HEK293T (cell line): Measurements from ENCODE around the gene UNG.

Source experiments
- CTCF ChIA-PET: fragments of 350-600 bp; formaldehyde crosslinking; extraction: SDS; loops from one replicate; lab custom pipeline; 2021; ENCODE audit warnings: antibody characterized with exemption, inconsistent platforms; lab: Yijun Ruan, JAX
- POLR2A ChIA-PET: fragments of 350-600 bp; formaldehyde crosslinking; extraction: SDS; loops from one replicate; lab custom pipeline; 2020; ENCODE audit warnings: antibody characterized with exemption, inconsistent platforms; lab: Yijun Ruan, JAX
- DNase-seq: peaks from one replicate; pipeline ENCODE4 v3.0.0; 2012; ENCODE audit warnings: mixed read lengths; ENCODE audit errors: extremely low spot score
- ARNT ChIP-seq: fragments of 450-650 bp; IDR thresholded peaks from 2 replicates; pipeline ENCODE4 v1.6.1; 2017; ENCODE audit warnings: mild to moderate bottlenecking
- BHLHE40 ChIP-seq: fragments of 450-650 bp; IDR thresholded peaks from 2 replicates; pipeline ENCODE4 v1.6.1; 2016; ENCODE audit warnings: mild to moderate bottlenecking, moderate library complexity, borderline replicate concordance
- CTBP1 ChIP-seq: fragments of 450-650 bp; IDR thresholded peaks from 2 replicates; pipeline ENCODE4 v1.6.1; 2016; ENCODE audit warnings: borderline replicate concordance
- ELF4 ChIP-seq: fragments of 450-650 bp; IDR thresholded peaks from 2 replicates; pipeline ENCODE4 v1.6.1; 2017; ENCODE audit warnings: antibody characterized with exemption
- FOXA1 ChIP-seq: fragments of 450-650 bp; IDR thresholded peaks from 2 replicates; pipeline ENCODE4 v1.6.1; 2016; ENCODE audit warnings: mild to moderate bottlenecking
- FOXK2 ChIP-seq: fragments of 450-650 bp; IDR thresholded peaks from 2 replicates; pipeline ENCODE4 v1.6.1; 2016; ENCODE audit warnings: mild to moderate bottlenecking
- FOXM1 ChIP-seq: fragments of 450-650 bp; IDR thresholded peaks from 2 replicates; pipeline ENCODE4 v1.6.1; 2017; ENCODE audit warnings: mild to moderate bottlenecking, borderline replicate concordance
- HDGF ChIP-seq: fragments of 450-650 bp; IDR thresholded peaks from 2 replicates; pipeline ENCODE4 v1.6.1; 2017; ENCODE audit warnings: antibody characterized with exemption, borderline replicate concordance
- L3MBTL2 ChIP-seq: fragments of 450-650 bp; conservative IDR thresholded peaks from 2 replicates; pipeline ENCODE4 v1.6.1; 2016; ENCODE audit warnings: mild to moderate bottlenecking
- LEF1 ChIP-seq: fragments of 450-650 bp; IDR thresholded peaks from 2 replicates; pipeline ENCODE4 v1.6.1; 2017; ENCODE audit warnings: mild to moderate bottlenecking, borderline replicate concordance
- NFRKB ChIP-seq: fragments of 450-650 bp; IDR thresholded peaks from 2 replicates; pipeline ENCODE4 v1.6.1; 2016; ENCODE audit warnings: mild to moderate bottlenecking, moderate library complexity
- PKNOX1 ChIP-seq: fragments of 450-650 bp; IDR thresholded peaks from 2 replicates; pipeline ENCODE4 v1.6.1; 2016
- SP1 ChIP-seq: fragments of 450-650 bp; IDR thresholded peaks from 2 replicates; pipeline ENCODE4 v1.6.1; 2017
- SUZ12 ChIP-seq: fragments of 450-650 bp; IDR thresholded peaks from 2 replicates; pipeline ENCODE4 v1.6.1; 2016; ENCODE audit warnings: mild to moderate bottlenecking
- TARDBP ChIP-seq: fragments of 450-650 bp; IDR thresholded peaks from 2 replicates; pipeline ENCODE4 v1.6.1; 2016
- ZNF384 ChIP-seq: fragments of 450-650 bp; IDR thresholded peaks from 2 replicates; pipeline ENCODE4 v1.6.1; 2016

The UNG gene

GRCh38 chr12:109065853-109066193 is 31.6 kb upstream of the UNG start:
- CTCF ChIA-PET = no interaction called here
- no peak for DNase-seq
- TF ChIP-seq PKNOX1 (no peak), L3MBTL2 (no peak), NFRKB (no peak), LEF1 (no peak), FOXM1 (no peak), FOXK2 (no peak), ELF4 (no peak)
- POLR2A ChIA-PET = interaction anchor here (1.4 kb wide), 1 partner anchor 26 kb away, joined by 3 read pairs; no protein-coding TSS in a partner anchor

- POLR2A ChIA-PET = no interaction called here
- TF ChIP-seq FOXM1 (no peak), SP1 (no peak), ELF4 (no peak), CTBP1 (no peak), SUZ12 (no peak), TARDBP (no peak), HDGF (no peak), BHLHE40 (no peak), NFRKB (no peak), L3MBTL2 (no peak), ZNF384 (no peak), PKNOX1 (no peak)
- no peak for DNase-seq
- CTCF ChIA-PET = no interaction called here
These were observed 27.8 kb upstream of the UNG start for GRCh38 chr12:109069307-109070271.

- CTCF ChIA-PET = no interaction called here
- no peak for DNase-seq
- POLR2A ChIA-PET = no interaction called here
- TF ChIP-seq FOXA1 (no peak), LEF1 (no peak), SP1 (no peak), PKNOX1 (no peak), HDGF (no peak), ZNF384 (no peak), FOXM1 (no peak), SUZ12 (no peak), NFRKB (no peak), ARNT (no peak), ELF4 (no peak), CTBP1 (no peak), TARDBP (no peak), L3MBTL2 (no peak), BHLHE40 (no peak), FOXK2 (no peak)
These were observed 22.5 kb upstream of the UNG start for GRCh38 chr12:109074866-109075265.

DNA sequence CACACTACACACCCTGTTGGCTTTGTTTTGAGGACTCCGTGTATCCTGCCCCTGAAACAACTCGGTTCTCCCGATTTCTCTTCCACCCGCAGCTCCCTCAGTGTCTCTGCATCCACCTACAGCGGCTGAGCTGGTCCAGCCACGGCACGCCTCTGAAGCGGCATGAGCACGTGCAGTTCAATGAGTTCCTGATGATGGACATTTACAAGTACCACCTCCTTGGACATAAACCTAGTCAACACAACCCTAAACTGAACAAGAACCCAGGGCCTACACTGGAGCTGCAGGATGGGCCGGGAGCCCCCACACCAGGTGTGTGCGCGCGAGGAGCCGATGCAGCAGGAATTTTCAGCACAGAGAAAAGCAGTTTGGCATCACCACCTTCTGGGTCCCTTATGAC is 14.6 kb upstream of the UNG start:
- CTCF ChIA-PET = no interaction called here
- DNase-seq = no peak
- TF ChIP-seq BHLHE40 (no peak), L3MBTL2 (no peak), PKNOX1 (no peak), ZNF384 (no peak), LEF1 (no peak), FOXA1 (no peak), SUZ12 (no peak), HDGF (no peak), FOXM1 (no peak), CTBP1 (no peak), TARDBP (no peak)
- POLR2A ChIA-PET = no interaction called here

- DNase-seq = no peak
- POLR2A ChIA-PET = interaction anchor here (0.7 kb wide), 1 partner anchor 8 kb away, joined by 3 read pairs; no protein-coding TSS in a partner anchor
- CTCF ChIA-PET = no interaction called here
- TF ChIP-seq TARDBP (no peak), LEF1 (no peak), HDGF (no peak), ELF4 (no peak), L3MBTL2 (no peak), ZNF384 (no peak), FOXA1 (no peak), FOXK2 (no peak), NFRKB (no peak)
These were observed 13.0 kb upstream of the UNG start for GRCh38 chr12:109084425-109084824.

DNA sequence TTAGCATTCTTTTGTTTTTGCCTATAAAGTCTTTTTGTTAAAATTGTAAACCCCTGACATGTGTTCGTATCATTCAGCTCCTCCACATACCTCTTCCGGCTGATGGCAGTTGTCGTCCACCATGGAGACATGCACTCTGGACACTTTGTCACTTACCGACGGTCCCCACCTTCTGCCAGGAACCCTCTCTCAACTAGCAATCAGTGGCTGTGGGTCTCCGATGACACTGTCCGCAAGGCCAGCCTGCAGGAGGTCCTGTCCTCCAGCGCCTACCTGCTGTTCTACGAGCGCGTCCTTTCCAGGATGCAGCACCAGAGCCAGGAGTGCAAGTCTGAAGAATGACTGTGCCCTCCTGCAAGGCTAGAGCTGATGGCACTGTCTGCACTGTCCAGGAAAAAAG is 11.8 kb upstream of the UNG start:
- TF ChIP-seq LEF1 (no peak), SUZ12 (no peak), HDGF (no peak), ARNT (no peak), BHLHE40 (no peak), SP1 (no peak)
- CTCF ChIA-PET = no interaction called here
- POLR2A ChIA-PET = no interaction called here
- DNase-seq = no peak
